Fibroblast of the aortic adventitia (primary cell): Measurements from ENCODE around the gene RBPJ. TPM values are rescaled to one million over a fixed set of nuclear protein-coding genes. Genes with fewer than 3 reads are reported as not detected.
"Not testable (repeated sequence)": the region's sequence is repeated elsewhere in the genome, so short reads cannot be mapped to it uniquely, and the experiment has no call there.

Source experiments
- DNase-seq: peaks from one replicate; pipeline ENCODE4 v3.0.0-alpha.2; 2010; ENCODE audit warnings: low read depth
- H3K4me3 ChIP-seq: 2 replicates; pipeline ENCODE4 v1.5.1; 2011; ENCODE audit warnings: low read depth, mild to moderate bottlenecking, control low read depth, low read length, moderate library complexity
- CTCF ChIP-seq: IDR thresholded peaks from 2 replicates; pipeline ENCODE4 v1.5.1; 2011; ENCODE audit warnings: mild to moderate bottlenecking, low read length, control low read depth, inconsistent platforms; ENCODE audit not compliant: insufficient read depth
- total RNA-seq: library from RNA; depleted of rRNA; stranded (reverse); fragments of >200 nt; gene quantifications from 2 replicates; pipeline ENCODE4 v1.2.3, GENCODE V29; 2012; ENCODE audit warnings: low replicate concordance

RBPJ gene
- total RNA-seq, 1 donor, result 264 TPM

GRCh38 chr4:26380740-26381139 lies 59.9 kb downstream of the RBPJ start:
- no peak for TF ChIP-seq CTCF
- H3K4me3 ChIP-seq, result no peak overlapping the region
- DNase-seq, result no peak

DNA sequence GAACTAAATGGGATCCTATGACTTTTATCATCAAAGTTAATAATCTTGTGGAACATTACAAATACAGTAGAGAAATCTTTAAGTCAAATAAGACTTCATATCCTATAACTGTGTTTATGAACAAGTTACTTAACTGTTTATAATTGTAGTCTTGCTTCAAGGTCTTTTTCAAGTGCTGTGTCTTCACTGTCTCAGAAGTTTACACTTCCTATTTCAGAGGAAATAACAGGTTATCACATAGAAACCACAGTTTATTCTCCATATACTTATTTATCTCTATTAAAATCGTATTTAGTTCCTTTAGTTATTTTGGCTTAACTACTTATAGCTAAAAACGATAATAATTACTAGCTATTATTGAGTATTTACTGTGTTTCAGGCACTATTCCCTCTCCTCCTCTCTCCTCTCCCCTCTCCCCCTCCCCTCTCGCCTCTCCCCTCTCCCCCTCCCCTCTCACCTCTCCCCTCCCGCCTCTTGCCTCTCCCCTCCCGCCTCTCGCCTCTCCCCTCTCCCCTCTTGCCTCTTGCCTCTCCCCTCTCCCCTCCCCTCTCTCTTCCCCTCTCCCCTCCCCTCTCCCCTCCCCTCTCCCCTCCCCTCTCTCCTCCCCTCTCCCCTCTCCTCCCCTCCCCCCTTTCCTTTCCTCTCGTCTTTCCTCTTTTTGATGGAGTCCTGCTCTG lies 63.7 kb downstream of the RBPJ start:
- no peak for TF ChIP-seq CTCF

DNA sequence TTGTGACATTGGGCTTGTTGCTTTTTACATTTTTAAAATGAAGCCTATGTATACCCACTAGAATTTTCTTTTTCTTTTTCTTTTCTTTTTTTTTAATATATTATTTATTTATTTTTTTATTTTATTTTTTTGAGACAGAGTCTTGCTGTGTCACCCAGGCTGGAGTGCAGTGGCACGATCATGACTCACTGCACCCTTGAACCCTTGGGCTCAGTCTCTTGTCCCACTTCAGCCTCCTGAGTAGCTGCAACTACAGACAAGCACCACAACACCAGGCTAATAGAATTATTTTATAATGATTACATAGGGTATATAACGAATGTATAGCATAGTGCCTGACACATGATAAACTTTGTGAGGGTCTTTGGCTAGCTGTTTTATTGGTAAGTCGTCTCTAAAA lies 64.9 kb downstream of the RBPJ start:
- H3K4me3 ChIP-seq, result no peak overlapping the region
- TF ChIP-seq CTCF, result no peak
- no peak for DNase-seq

More for the DNA sequence above, 63.7 kb downstream of the RBPJ start:
- no peak for DNase-seq
- no peak overlapping the region for H3K4me3 ChIP-seq

DNA sequence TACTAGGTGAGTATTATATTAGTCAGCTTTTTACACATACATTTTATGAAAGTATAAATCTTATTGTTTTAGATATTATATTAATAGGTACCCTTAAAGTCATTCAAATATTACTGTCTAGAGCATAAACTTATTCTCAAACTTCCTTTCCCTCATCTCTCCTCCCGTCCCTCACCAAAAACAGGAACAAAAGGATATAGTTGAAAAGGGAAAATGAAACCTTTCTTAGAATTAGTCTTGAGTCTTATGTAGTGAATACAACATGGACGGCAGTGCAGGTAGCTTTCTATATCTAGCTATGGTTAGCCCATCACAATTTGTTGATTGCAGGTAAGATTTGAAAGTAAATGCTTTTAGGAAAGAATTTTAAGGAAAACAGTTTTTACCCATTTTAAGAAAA lies 65.6 kb downstream of the RBPJ start:
- no peak overlapping the region for H3K4me3 ChIP-seq
- TF ChIP-seq CTCF, result no peak
- DNase-seq, result no peak

GRCh38 chr4:26388671-26389070 lies 67.9 kb downstream of the RBPJ start:
- no peak for DNase-seq
- no peak overlapping the region for H3K4me3 ChIP-seq

DNA sequence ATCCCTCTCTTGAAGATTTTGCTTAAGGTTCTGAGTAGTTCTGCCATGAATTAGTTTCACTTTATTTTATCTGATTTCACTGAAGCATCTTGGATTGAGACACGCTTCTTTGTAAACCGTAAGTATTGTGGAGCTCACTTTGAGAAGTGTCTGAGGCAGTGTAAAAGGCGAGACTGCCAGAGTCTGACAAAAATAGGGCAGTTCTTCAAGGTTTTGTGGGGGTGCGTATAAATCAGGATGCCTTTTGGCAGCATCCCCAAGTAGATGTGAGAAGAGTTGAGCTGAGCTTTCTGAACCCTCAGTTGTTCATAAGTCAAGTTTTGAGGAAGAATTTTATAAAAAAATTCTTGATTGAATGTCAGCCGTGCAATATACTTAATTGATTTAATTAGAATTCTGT lies 76.3 kb downstream of the RBPJ start:
- no peak for TF ChIP-seq CTCF
- no peak overlapping the region for H3K4me3 ChIP-seq
- DNase-seq, result peak; percentile 43

More at GRCh38 chr4:26388671-26389070, 67.9 kb downstream of the RBPJ start:
- TF ChIP-seq CTCF, result no peak

GRCh38 chr4:26400132-26400531 lies 79.3 kb downstream of the RBPJ start:
- no peak for DNase-seq
- H3K4me3 ChIP-seq, result no peak overlapping the region
- TF ChIP-seq CTCF, result no peak

GRCh38 chr4:26402017-26402416 lies 81.2 kb downstream of the RBPJ start:
- H3K4me3 ChIP-seq, DNase-seq: not testable (repeated sequence)
